Measurements from ENCODE around the gene ICOS.

DNA sequence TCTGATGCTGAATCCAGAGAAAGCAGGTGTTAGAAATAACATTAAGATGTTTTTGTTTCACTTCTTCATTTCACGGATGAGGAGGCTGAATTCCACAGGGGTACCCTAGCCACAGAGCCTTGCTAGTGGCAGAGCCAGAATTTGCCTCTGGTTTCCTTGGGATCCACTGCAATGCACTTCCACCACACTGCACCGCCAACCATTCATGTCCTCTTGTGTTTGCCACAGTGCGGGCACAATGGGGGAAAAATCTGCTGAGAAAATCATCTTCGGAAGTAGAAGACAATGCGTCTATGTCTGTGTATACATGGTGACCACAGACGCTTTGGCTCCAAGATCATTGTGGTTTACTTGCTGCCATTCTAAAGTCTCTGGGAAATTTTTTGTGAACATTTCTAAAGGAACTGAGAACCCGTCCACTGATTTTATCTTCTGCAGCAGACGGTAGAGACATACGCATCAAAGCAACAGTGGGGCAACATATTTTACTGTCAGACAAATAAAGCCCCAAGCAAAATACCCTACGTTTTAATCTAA lies 14.9 kb downstream of the ICOS start:
- no peak for TF ChIP-seq ATF7 (IDR thresholded peaks at IDR 0.05; ENCODE audit: low read depth)
- TF ChIP-seq ZNF274 (IDR thresholded peaks at IDR 0.05; ENCODE audit: insufficient read depth, insufficient read length): no peak
- TF ChIP-seq, protein P1, sequence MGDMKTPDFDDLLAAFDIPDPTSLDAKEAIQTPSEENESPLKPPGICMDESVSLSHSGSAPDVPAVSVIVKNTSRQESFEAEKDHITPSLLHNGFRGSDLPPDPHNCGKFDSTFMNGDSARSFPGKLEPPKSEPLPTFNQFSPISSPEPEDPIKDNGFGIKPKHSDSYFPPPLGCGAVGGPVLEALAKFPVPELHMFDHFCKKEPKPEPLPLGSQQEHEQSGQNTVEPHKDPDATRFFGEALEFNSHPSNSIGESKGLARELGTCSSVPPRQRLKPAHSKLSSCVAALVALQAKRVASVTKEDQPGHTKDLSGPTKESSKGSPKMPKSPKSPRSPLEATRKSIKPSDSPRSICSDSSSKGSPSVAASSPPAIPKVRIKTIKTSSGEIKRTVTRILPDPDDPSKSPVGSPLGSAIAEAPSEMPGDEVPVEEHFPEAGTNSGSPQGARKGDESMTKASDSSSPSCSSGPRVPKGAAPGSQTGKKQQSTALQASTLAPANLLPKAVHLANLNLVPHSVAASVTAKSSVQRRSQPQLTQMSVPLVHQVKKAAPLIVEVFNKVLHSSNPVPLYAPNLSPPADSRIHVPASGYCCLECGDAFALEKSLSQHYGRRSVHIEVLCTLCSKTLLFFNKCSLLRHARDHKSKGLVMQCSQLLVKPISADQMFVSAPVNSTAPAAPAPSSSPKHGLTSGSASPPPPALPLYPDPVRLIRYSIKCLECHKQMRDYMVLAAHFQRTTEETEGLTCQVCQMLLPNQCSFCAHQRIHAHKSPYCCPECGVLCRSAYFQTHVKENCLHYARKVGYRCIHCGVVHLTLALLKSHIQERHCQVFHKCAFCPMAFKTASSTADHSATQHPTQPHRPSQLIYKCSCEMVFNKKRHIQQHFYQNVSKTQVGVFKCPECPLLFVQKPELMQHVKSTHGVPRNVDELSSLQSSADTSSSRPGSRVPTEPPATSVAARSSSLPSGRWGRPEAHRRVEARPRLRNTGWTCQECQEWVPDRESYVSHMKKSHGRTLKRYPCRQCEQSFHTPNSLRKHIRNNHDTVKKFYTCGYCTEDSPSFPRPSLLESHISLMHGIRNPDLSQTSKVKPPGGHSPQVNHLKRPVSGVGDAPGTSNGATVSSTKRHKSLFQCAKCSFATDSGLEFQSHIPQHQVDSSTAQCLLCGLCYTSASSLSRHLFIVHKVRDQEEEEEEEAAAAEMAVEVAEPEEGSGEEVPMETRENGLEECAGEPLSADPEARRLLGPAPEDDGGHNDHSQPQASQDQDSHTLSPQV (IDR thresholded peaks at IDR 0.05): no peak
- TF ChIP-seq, protein P2, sequence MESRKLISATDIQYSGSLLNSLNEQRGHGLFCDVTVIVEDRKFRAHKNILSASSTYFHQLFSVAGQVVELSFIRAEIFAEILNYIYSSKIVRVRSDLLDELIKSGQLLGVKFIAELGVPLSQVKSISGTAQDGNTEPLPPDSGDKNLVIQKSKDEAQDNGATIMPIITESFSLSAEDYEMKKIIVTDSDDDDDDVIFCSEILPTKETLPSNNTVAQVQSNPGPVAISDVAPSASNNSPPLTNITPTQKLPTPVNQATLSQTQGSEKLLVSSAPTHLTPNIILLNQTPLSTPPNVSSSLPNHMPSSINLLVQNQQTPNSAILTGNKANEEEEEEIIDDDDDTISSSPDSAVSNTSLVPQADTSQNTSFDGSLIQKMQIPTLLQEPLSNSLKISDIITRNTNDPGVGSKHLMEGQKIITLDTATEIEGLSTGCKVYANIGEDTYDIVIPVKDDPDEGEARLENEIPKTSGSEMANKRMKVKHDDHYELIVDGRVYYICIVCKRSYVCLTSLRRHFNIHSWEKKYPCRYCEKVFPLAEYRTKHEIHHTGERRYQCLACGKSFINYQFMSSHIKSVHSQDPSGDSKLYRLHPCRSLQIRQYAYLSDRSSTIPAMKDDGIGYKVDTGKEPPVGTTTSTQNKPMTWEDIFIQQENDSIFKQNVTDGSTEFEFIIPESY (IDR thresholded peaks at IDR 0.05): no peak
- TF ChIP-seq POLR2A (IDR thresholded peaks at IDR 0.05; ENCODE audit: low read depth, low read length): no peak
- no peak for TF ChIP-seq CHD2 (IDR thresholded peaks at IDR 0.05; ENCODE audit: borderline replicate concordance, low read depth, low read length)
- TF ChIP-seq SPI1 (IDR thresholded peaks at IDR 0.05; ENCODE audit: borderline replicate concordance, insufficient read depth, low read depth, low read length): peak; percentile 81
- no peak for TF ChIP-seq CREM (IDR thresholded peaks at IDR 0.05; ENCODE audit: low read depth)
- TF ChIP-seq JUNB (IDR thresholded peaks at IDR 0.05): no peak
- TF ChIP-seq, protein P3, sequence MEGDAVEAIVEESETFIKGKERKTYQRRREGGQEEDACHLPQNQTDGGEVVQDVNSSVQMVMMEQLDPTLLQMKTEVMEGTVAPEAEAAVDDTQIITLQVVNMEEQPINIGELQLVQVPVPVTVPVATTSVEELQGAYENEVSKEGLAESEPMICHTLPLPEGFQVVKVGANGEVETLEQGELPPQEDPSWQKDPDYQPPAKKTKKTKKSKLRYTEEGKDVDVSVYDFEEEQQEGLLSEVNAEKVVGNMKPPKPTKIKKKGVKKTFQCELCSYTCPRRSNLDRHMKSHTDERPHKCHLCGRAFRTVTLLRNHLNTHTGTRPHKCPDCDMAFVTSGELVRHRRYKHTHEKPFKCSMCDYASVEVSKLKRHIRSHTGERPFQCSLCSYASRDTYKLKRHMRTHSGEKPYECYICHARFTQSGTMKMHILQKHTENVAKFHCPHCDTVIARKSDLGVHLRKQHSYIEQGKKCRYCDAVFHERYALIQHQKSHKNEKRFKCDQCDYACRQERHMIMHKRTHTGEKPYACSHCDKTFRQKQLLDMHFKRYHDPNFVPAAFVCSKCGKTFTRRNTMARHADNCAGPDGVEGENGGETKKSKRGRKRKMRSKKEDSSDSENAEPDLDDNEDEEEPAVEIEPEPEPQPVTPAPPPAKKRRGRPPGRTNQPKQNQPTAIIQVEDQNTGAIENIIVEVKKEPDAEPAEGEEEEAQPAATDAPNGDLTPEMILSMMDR (IDR thresholded peaks at IDR 0.05 in 2 of 3, conservative IDR thresholded peaks at IDR 0.05 in 1 of 3; ENCODE audit: control insufficient read depth in 2 of 3, extremely low read depth in 1 of 3, insufficient read depth in 1 of 3, low read depth in 3 of 3, low read length in 3 of 3): no peak
- no peak for TF ChIP-seq EGR1 (IDR thresholded peaks at IDR 0.05; ENCODE audit: borderline replicate concordance in 1 of 2, low read depth in 2 of 2, low read length in 2 of 2)

Data from GM12878 (cell line).